ENCODE results near the gene FNDC3B.

GRCh38 chr3:172256101-172256734 is 216.8 kb downstream of the FNDC3B start:
- TF ChIP-seq CTCF (IDR thresholded peaks at IDR 0.05) (no peak), EZH2phosphoT487 (IDR thresholded peaks at IDR 0.05) (no peak)

Measured in neural progenitor cell (in vitro differentiated cells).